AG04450 (cell line): ENCODE data around the gene MUC12. TPM values are rescaled to one million over a fixed set of nuclear protein-coding genes. Genes with fewer than 3 reads are reported as not detected.
"Not testable (repeated sequence)": the region's sequence is repeated elsewhere in the genome, so short reads cannot be mapped to it uniquely, and the experiment has no call there.

ENCODE experiments used
- CTCF ChIA-PET: fragments of 300-600, 350-600 bp; formaldehyde crosslinking; extraction: SDS; loops from one replicate; lab custom pipeline; 2022; ENCODE audit warnings: antibody characterized with exemption, inconsistent platforms; lab: Charles Lee
- POLR2A ChIA-PET: fragments of 350-600 bp; formaldehyde crosslinking; extraction: SDS; loops from one replicate; lab custom pipeline; 2021; ENCODE audit warnings: antibody characterized with exemption, inconsistent platforms; lab: Yijun Ruan, JAX
- DNase-seq: peaks from one replicate; pipeline ENCODE4 v3.0.0-alpha.2; 2011; ENCODE audit warnings: low read depth, low spot score
- H3K27ac ChIP-seq: one replicate; pipeline ENCODE4 v1.5.1; 2012; ENCODE audit warnings: low read depth, low read length, control low read depth
- H3K27me3 ChIP-seq: one replicate; pipeline ENCODE4 v1.6.0; 2012; ENCODE audit warnings: low read length; ENCODE audit not compliant: control insufficient read depth, insufficient read depth
- H3K4me3 ChIP-seq: 2 replicates; pipeline ENCODE4 v1.5.1; 2011; ENCODE audit warnings: mild to moderate bottlenecking, low read depth, low read length, control low read depth
- H3K9me3 ChIP-seq: 2 replicates; pipeline ENCODE4 v1.5.1; 2012; ENCODE audit warnings: low read length; ENCODE audit not compliant: control insufficient read depth, insufficient read depth
- CTCF ChIP-seq: IDR thresholded peaks from 2 replicates; pipeline ENCODE4 v1.5.1; 2011; ENCODE audit warnings: low read depth, low read length, control low read depth, inconsistent platforms
- polyA plus RNA-seq: library from polyadenylated mRNA; depleted of rRNA; stranded (reverse); fragments of >200 nt; gene quantifications from 2 replicates; pipeline ENCODE4 v1.2.3, GENCODE V29; 2011

Gene MUC12
- polyA plus RNA-seq, 1 experiment = 1.8 TPM

GRCh38 chr7:101023839-101024238 is 54.5 kb downstream of the MUC12 start:
- CTCF ChIA-PET = no interaction called here
- Histone ChIP-seq H3K9me3 (no peaks in the 10 kb centered on the region), H3K27ac (no peak overlapping the region), H3K4me3 (no peak overlapping the region), H3K27me3 (peaks cover 12% of the 10 kb centered on the region)
- POLR2A ChIA-PET = no interaction called here
- no peak for TF ChIP-seq CTCF
- no peak for DNase-seq

GRCh38 chr7:101031082-101031481 is 61.7 kb downstream of the MUC12 start:
- H3K4me3 ChIP-seq = no peak overlapping the region
- H3K27me3 ChIP-seq = peaks cover 9% of the 10 kb centered on the region
- no peak for TF ChIP-seq CTCF
- CTCF ChIA-PET = no interaction called here
- H3K27ac ChIP-seq = no peak overlapping the region
- H3K9me3 ChIP-seq = no peaks in the 10 kb centered on the region
- POLR2A ChIA-PET = no interaction called here
- DNase-seq = no peak

- no peaks in the 10 kb centered on the region for H3K9me3 ChIP-seq
- no peak overlapping the region for H3K27ac ChIP-seq
- POLR2A ChIA-PET = no interaction called here
- CTCF ChIA-PET = no interaction called here
- no peak for TF ChIP-seq CTCF
- H3K4me3 ChIP-seq = no peak overlapping the region
- H3K27me3 ChIP-seq = peaks cover 4% of the 10 kb centered on the region
- no peak for DNase-seq
Measured at GRCh38 chr7:101035941-101036340, 66.6 kb downstream of the MUC12 start.

- H3K27ac ChIP-seq, H3K4me3 ChIP-seq, POLR2A ChIA-PET, DNase-seq, H3K27me3 ChIP-seq, CTCF ChIA-PET, H3K9me3 ChIP-seq: not testable (repeated sequence)
Measured at GRCh38 chr7:101041283-101041682, 71.9 kb downstream of the MUC12 start.

DNA sequence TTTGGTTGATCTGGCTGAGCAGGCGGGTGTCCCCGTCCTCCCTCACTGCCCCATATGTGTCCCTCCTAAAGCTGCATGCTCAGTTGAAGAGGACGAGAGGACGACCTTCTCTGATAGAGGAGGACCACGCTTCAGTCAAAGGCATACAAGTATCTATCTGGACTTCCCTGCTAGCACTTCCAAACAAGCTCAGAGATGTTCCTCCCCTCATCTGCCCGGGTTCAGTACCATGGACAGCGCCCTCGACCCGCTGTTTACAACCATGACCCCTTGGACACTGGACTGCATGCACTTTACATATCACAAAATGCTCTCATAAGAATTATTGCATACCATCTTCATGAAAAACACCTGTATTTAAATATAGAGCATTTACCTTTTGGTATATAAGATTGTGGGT is 89.0 kb downstream of the MUC12 start:
- no peaks in the 10 kb centered on the region for H3K9me3 ChIP-seq
- no peak for TF ChIP-seq CTCF
- CTCF ChIA-PET = interaction anchor here (0.6 to 2.2 kb wide), 18 partner anchors 12 to 353 kb away, joined by 3 to 27 read pairs (median 4); partner anchors contain the start of genes MUC12 and POP7
- DNase-seq = no peak
- POLR2A ChIA-PET = no interaction called here
- H3K27ac ChIP-seq = no peak overlapping the region
- H3K4me3 ChIP-seq = no peak overlapping the region
- H3K27me3 ChIP-seq = peaks cover 14% of the 10 kb centered on the region

- DNase-seq = no peak
- H3K27me3 ChIP-seq = peaks cover 19% of the 10 kb centered on the region
- no peaks in the 10 kb centered on the region for H3K9me3 ChIP-seq
- TF ChIP-seq CTCF = no peak
- ChIA-PET POLR2A (no interaction called here), CTCF (interaction anchor here (0.6 to 2.2 kb wide), 7 partner anchors 11 to 165 kb away, joined by 3 to 27 read pairs (median 6); no protein-coding TSS in a partner anchor)
- no peak overlapping the region for H3K27ac ChIP-seq
- no peak overlapping the region for H3K4me3 ChIP-seq
Measured at GRCh38 chr7:101059620-101059942, 90.2 kb downstream of the MUC12 start.
